NCI-H69 (cell line): ENCODE data around the gene IL36RN.

Experiments used
- DNase-seq: peaks from one replicate; lab custom pipeline; 2025; lab: John Stamatoyannopoulos, UW

Gene IL36RN

DNA sequence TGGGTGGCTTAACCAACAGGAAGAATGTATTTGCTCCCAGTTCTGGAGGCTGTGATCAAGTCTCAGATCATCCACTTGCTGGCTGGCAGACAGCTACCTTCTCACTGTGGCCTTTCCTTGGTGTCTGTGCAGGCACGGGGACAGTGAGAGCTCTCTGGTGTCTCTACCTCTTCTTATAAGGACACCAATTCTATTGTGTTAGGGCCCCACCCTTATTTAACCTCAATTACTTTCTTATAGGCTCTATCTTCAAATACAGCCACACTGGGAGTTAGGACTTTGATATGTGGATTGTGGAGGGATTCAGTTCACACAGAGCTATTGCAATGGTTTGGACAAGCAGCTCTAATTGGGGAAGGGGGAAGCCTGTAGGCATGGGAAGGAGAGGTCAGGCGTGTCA lies 43.1 kb downstream of the IL36RN start:
- no peak for DNase-seq

DNA sequence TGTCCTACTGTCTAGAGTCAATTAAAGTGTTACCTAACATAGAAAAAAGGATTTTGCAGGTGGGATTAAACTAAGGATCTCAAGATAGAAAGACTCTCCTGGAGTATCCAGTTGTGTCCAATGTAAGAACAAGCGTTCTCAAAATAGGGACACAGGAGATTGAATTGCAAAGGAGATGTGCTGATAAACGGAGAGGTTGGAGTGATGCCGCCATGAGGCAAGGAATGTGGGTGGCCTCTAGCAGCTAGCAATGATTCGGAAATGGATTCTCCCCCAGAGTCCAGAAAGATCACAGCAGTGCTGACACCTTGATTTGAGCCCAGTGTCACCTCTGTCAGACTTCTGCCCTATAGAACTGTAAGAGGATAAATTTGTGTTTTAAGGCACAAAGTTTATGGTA lies 44.3 kb downstream of the IL36RN start:
- no peak for DNase-seq

DNA sequence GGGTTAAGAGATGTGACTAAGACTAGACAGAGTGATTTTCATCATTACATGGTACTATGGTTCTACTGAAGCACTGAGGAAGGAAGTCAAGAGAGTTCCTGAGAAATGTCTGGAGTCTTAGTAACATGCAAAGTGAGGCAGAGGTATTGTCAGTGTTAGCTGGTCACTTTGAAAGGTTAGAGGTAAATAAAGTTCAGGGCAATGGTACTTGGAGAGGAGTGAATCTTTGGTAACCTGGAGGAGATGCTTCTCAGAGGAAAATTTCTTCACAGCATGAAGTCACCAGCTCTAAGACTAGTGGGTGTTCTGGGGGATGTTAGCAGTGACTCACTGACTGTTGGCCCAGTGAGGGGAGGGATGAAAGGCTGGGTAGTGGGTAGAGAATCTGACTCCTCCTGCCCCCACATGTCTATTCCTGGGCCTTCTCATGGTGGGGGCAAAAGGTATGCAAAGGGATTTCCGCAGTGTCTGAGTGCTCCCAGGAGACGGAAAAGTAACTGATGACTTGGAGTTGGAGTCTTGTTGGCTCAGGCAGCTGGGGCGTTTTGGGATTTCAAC lies 45.1 kb downstream of the IL36RN start:
- DNase-seq: no peak

DNA sequence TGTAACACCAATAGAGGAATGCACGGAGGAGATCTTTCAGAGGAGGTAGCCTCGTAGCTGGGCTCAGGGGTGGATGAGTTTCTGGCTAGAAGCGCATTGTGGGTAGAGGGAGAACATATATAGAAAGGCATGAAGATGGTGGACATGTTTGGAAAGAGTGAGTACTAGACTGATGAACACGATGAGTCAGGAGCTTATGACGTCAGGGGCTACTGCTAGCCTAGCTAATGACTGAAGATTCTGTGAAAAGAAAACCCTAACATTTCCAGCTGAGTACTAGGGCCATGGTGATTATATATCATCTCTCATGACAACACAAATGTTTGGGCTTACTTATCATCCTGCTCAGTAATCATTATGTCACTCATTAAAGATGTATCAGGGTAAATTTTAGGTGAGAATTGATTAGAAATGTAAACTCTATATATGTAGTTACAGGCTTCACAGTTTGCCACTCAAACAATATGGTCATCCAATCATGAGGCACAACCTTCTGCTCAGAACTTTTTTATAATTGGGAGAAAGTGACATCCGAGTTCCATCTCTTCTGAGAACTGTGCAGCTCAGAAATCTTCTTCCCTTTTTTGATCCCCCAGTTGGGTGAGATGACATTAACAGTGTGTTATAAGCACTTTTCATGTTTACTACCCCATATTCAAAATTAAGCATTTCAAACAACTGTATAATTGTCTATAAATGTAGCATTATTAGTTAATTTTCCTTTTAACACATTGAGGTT lies 46.2 kb downstream of the IL36RN start:
- DNase-seq: no peak

DNA sequence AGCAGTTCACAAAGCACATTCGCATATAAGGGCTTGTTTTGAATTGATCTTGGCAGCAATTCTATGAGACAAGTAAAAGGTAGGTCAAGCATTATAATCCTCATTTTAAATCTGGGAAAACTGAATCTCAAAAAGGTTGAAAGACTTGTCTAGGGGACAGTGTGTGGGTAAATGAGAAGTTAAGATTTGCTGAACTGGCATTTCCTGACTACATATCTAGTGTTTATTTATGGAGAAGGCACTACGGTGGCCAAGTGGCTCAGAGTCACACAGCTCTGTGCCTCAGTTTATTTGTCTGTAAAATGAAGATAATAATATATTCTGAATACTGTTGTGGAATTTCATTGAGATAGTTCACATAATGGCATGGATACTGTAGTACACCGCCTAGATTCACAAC lies 52.1 kb downstream of the IL36RN start:
- no peak for DNase-seq

DNA sequence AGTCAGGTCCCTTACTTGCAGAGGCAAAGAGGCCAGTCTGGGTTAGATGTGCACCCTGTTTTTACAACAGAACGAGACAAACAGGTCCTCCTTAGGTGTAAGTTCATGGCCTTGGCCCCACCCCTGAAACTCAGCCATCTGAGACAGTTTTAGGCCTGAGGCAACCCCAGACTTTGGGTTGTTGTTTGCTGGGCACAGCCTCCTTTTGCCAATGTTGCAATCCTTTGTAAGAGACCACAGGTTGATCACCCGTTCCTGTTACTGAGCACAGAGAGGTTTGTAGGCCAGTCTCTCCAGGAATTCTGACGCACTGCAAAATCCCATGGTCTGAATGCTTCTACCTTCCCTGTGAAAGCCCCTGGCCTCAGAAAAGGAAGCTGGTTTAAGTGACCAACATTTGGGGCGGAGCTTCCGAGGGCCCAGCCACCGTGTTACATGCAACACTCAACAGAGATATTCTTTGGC lies 52.9 kb downstream of the IL36RN start:
- DNase-seq: no peak

DNA sequence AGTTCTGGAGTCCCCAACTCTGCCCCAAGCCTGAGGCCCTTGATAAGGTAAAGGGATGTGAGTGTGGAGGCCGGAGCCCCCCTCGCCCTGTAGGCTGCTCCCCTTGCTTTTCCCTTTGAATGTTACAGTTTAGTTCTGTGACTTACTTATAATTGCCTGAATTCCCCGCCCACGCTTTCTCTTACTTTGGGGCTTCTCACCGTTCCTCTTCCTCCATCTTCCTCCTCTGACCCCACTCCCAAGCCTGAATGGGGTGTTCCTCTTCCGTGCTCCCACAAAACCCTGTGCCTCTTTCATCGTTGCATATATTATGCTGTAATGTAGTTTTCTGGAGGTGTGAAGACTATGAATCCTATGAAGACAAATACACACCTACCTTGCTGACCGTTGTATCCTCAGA lies 53.4 kb downstream of the IL36RN start:
- no peak for DNase-seq

DNA sequence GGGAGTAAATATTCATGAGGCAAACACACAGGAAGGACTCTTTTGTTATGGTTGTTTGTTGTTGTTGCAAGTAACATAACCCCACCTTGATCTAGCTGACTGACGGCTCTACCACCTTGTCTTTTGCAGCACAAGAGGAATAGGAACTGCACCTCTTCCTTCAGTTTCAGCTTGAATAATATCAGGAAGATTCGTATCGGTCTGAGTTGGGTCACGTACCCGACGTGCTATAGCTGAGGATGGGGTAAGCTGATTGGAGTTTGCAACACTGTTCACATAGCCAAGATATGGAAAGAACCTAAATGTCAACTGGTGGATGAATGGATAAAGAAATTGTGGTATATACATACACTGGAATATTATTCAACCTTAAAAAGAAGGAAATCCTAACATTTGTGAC lies 53.9 kb downstream of the IL36RN start:
- no peak for DNase-seq

DNA sequence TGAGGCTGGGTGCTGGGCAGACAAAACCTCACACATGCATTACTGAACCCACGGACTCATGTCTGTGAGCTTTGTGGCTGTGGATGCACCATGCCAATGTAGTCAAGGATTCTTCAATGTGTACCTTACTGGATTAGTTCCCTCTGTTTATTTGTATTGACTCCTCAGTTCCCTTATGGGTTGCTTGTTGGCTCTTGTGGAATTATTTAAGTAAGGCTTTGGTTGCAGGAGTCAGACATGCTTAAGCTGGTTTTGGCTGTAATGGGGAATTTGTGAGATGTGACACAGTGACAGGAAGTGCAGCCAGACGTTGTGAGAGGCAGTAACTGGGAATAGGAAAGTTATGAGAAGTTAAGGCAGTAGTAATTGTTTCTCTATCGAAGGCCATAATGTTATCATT lies 54.8 kb downstream of the IL36RN start:
- no peak for DNase-seq
